WTC11 (cell line): ENCODE measurements around the gene UBE2D2. TPM values are rescaled to one million over a fixed set of nuclear protein-coding genes. Genes with fewer than 3 reads are reported as not detected.
"Not testable (repeated sequence)": the region's sequence is repeated elsewhere in the genome, so short reads cannot be mapped to it uniquely, and the experiment has no call there.

Experiments used
- ATAC-seq: fragments of 200-7000 bp; cut with Tn5 transposase; 2 replicates; pipeline ENCODE4 v1.10.0; 2021; ENCODE audit warnings: mild to moderate bottlenecking, moderate library complexity
- CTCF ChIA-PET: fragments of 300-600 bp; sonication (Branson Sonifier 250); formaldehyde crosslinking; loops from one replicate; lab custom pipeline; 2021; ENCODE audit warnings: antibody characterized with exemption; lab: Charles Lee
- POLR2A ChIA-PET: fragments of 350-600 bp; sonication (Branson Sonifier 250); formaldehyde crosslinking; loops from one replicate; lab custom pipeline; 2021; ENCODE audit warnings: antibody characterized with exemption; lab: Charles Lee
- DNase-seq: peaks from one replicate; pipeline ENCODE4 v3.0.0; 2021; ENCODE audit warnings: low spot score
- H3K27ac Mint-ChIP-seq: 2 replicates; pipeline ENCODE4 v1.8.0; 2021; ENCODE audit warnings: mixed read lengths
- H3K27me3 Mint-ChIP-seq: 2 replicates; pipeline ENCODE4 v1.8.0; 2021; ENCODE audit warnings: low read depth, mild to moderate bottlenecking, moderate library complexity, mixed read lengths
- H3K36me3 Mint-ChIP-seq: 2 replicates; pipeline ENCODE4 v1.8.0; 2021; ENCODE audit warnings: mixed read lengths
- H3K4me1 Mint-ChIP-seq: 2 replicates; pipeline ENCODE4 v1.8.0; 2022; ENCODE audit warnings: mixed read lengths
- H3K4me3 Mint-ChIP-seq: 2 replicates; pipeline ENCODE4 v1.8.0; 2021; ENCODE audit warnings: mild to moderate bottlenecking, moderate library complexity, mixed read lengths
- H3K9me3 Mint-ChIP-seq: 2 replicates; pipeline ENCODE4 v1.8.0; 2021; ENCODE audit warnings: mixed read lengths
- ATF1 ChIP-seq: sonication (generic); formaldehyde crosslinking; IDR thresholded peaks from 2 replicates; pipeline ENCODE4 v1.8.1; 2023; ENCODE audit warnings: mild to moderate bottlenecking, moderate library complexity, missing genetic modification reagents
- CREB1 ChIP-seq: sonication (generic); formaldehyde crosslinking; IDR thresholded peaks from 2 replicates; pipeline ENCODE4 v1.8.0; 2023; ENCODE audit warnings: mild to moderate bottlenecking, missing genetic modification reagents
- GTF2I ChIP-seq: fragments of 250-450 bp; sonication (Bioruptor Pico); conservative IDR thresholded peaks from 2 replicates; pipeline ENCODE4 v1.4.0; 2021; ENCODE audit warnings: mild to moderate bottlenecking
- JUN ChIP-seq: sonication (generic); formaldehyde crosslinking; IDR thresholded peaks from 2 replicates; pipeline ENCODE4 v1.8.0; 2023; ENCODE audit warnings: mild to moderate bottlenecking, missing genetic modification reagents
- NFATC4 ChIP-seq: fragments of 250-450 bp; sonication (Bioruptor Pico); IDR thresholded peaks from 2 replicates; pipeline ENCODE4 v1.9.0; 2021; ENCODE audit warnings: mild to moderate bottlenecking
- NR1H2 ChIP-seq: sonication (generic); formaldehyde crosslinking; IDR thresholded peaks from 2 replicates; pipeline ENCODE4 v1.9.0; 2021; ENCODE audit warnings: mild to moderate bottlenecking, moderate library complexity, missing genetic modification reagents
- OVOL2 ChIP-seq: fragments of 250-450 bp; sonication (Bioruptor Pico); IDR thresholded peaks from 2 replicates; pipeline ENCODE4 v1.9.0; 2021; ENCODE audit warnings: mild to moderate bottlenecking, borderline replicate concordance
- SMAD3 ChIP-seq: sonication (generic); formaldehyde crosslinking; IDR thresholded peaks from 2 replicates; pipeline ENCODE4 v1.8.0; 2022; ENCODE audit warnings: missing genetic modification reagents, mild to moderate bottlenecking, borderline replicate concordance
- TEAD4 ChIP-seq: sonication (generic); formaldehyde crosslinking; IDR thresholded peaks from 2 replicates; pipeline ENCODE4 v1.8.0; 2022; ENCODE audit warnings: mild to moderate bottlenecking, missing genetic modification reagents
- TP53 ChIP-seq: sonication (generic); formaldehyde crosslinking; IDR thresholded peaks from 2 replicates; pipeline ENCODE4 v1.8.1; 2023; ENCODE audit warnings: mild to moderate bottlenecking, missing genetic modification reagents
- ZBTB21 ChIP-seq: sonication (generic); formaldehyde crosslinking; IDR thresholded peaks from 2 replicates; pipeline ENCODE4 v1.8.1; 2023; ENCODE audit warnings: mild to moderate bottlenecking, missing genetic modification reagents, borderline replicate concordance
- ZNF121 ChIP-seq: sonication (generic); formaldehyde crosslinking; IDR thresholded peaks from 2 replicates; pipeline ENCODE4 v1.8.0; 2023; ENCODE audit warnings: missing genetic modification reagents
- ZNF416 ChIP-seq: fragments of 250-450 bp; sonication (Bioruptor Pico); IDR thresholded peaks from 2 replicates; pipeline ENCODE4 v1.9.0; 2021; ENCODE audit warnings: mild to moderate bottlenecking, inconsistent platforms
- total RNA-seq: library from RNA; stranded (reverse); gene quantifications from 3 replicates; pipeline ENCODE4 v1.2.3, GENCODE V29; 2021
- TF ChIP-seq, protein P1 (sequence below): sonication (generic); formaldehyde crosslinking; IDR thresholded peaks from 2 replicates; pipeline ENCODE4 v1.8.0; 2023; ENCODE audit warnings: missing genetic modification reagents
- TF ChIP-seq, protein P2 (sequence below): sonication (generic); formaldehyde crosslinking; IDR thresholded peaks from 2 replicates; pipeline ENCODE4 v1.8.0; 2022; ENCODE audit warnings: mild to moderate bottlenecking, missing genetic modification reagents
- TF ChIP-seq, protein P3 (sequence below): fragments of 250-450 bp; sonication (Bioruptor Pico); conservative IDR thresholded peaks from 2 replicates; pipeline ENCODE4 v1.9.0; 2021; ENCODE audit warnings: mild to moderate bottlenecking
- TF ChIP-seq, protein P4 (sequence below): sonication (generic); formaldehyde crosslinking; IDR thresholded peaks from 2 replicates; pipeline ENCODE4 v1.8.1; 2023; ENCODE audit warnings: mild to moderate bottlenecking, moderate library complexity, missing genetic modification reagents
- TF ChIP-seq, protein P5 (sequence below): sonication (generic); formaldehyde crosslinking; IDR thresholded peaks from 2 replicates; pipeline ENCODE4 v1.8.1; 2022; ENCODE audit warnings: missing genetic modification reagents, borderline replicate concordance
- TF ChIP-seq, protein P6 (sequence below): sonication (generic); formaldehyde crosslinking; IDR thresholded peaks from 2 replicates; pipeline ENCODE4 v1.8.0; 2022; ENCODE audit warnings: mild to moderate bottlenecking, missing genetic modification reagents
- TF ChIP-seq, protein P7 (sequence below): sonication (generic); formaldehyde crosslinking; IDR thresholded peaks from 2 replicates; pipeline ENCODE4 v1.8.1; 2022; ENCODE audit warnings: low read depth, mild to moderate bottlenecking, moderate library complexity, missing genetic modification reagents, borderline replicate concordance

The UBE2D2 gene
- total RNA-seq, 1 experiment from 2014 or later: 183 TPM

DNA sequence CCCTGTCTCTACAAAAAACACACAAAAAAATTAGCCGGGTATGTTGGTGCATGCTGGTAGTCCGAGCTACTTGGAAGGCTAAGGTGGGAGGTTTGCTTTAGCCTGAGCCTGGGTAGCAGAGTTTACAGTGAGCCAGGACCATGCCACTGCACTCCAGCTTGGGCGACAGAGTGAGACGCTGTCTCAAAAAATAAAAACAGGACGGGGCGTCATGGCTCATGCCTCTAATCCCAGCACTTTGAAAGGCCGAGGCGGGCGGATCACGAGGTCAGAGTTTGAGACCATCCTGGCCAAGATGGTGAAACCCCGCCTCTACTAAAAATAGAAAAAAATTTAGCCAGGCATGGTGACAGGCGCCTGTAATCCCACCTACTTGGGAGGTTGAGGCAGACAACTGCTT lies 40.3 kb downstream of the UBE2D2 start:
- no peaks in the 10 kb centered on the region for H3K27me3 Mint-ChIP-seq
- no peaks in the 10 kb centered on the region for H3K9me3 Mint-ChIP-seq
- ChIA-PET CTCF (no interaction called here), POLR2A (no interaction called here)
- no peak overlapping the region for H3K4me3 Mint-ChIP-seq
- H3K4me1 Mint-ChIP-seq: no peaks in the 10 kb centered on the region
- ATAC-seq: no peak
- peaks cover 27% of the 10 kb centered on the region for H3K36me3 Mint-ChIP-seq
- no peak overlapping the region; the same call in 1 of the 2 replicates for H3K27ac Mint-ChIP-seq
- TF ChIP-seq CREB1 (CRISPR knock-in tag) (no peak), NFATC4 (CRISPR knock-in tag) (no peak), NR1H2 (no peak), JUN (no peak)
- TF ChIP-seq, protein P1, sequence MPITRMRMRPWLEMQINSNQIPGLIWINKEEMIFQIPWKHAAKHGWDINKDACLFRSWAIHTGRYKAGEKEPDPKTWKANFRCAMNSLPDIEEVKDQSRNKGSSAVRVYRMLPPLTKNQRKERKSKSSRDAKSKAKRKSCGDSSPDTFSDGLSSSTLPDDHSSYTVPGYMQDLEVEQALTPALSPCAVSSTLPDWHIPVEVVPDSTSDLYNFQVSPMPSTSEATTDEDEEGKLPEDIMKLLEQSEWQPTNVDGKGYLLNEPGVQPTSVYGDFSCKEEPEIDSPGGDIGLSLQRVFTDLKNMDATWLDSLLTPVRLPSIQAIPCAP: no peak
- no peak for DNase-seq

DNA sequence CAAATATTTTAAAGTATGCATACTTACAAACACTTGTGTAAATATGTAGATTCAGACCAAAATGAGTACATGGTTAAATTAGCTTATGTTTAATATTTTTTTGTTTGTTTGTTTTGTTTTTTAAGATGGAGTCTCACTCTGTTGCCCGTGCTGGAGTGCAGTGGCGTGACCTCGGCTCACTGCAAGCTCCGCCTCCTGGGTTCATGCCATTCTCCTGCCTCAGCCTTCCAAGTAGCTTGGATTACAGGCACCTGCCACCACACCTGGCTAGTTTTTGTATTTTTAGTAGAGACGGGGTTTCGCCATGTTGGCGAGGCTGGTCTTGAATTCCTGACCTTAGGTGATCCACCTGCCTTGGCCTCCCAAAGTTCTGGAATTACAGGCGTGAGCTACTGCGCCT lies 40.8 kb downstream of the UBE2D2 start:
- POLR2A ChIA-PET, H3K27ac Mint-ChIP-seq, CTCF ChIA-PET, H3K4me1 Mint-ChIP-seq, ATAC-seq, DNase-seq, H3K27me3 Mint-ChIP-seq, H3K4me3 Mint-ChIP-seq, H3K9me3 Mint-ChIP-seq: not testable (repeated sequence)
- H3K36me3 Mint-ChIP-seq: peaks cover 27% of the 10 kb centered on the region

DNA sequence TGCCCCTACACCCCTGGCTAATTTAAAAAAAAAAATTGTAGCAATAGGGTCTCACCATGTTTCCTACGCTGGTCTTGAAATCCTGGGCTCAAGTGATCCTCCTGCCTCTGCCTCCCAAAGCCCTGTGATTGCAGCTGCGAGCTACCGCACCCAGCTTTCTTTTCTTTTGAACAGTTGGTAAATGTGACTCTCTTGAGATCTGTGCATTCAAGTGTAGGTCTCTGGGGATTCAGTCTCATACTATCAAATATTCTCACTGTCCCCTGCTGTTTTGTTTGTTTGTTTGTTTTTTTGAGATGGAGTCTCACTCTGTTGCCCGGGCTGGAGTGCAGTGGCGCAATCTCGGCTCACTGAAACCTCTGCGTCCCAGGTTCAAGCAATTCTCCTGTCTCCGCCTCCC lies 44.7 kb downstream of the UBE2D2 start:
- ChIA-PET CTCF (interaction anchor here (0.6 to 1.9 kb wide), 3 partner anchors 31 to 266 kb away, joined by 3 to 5 read pairs (median 4); no protein-coding TSS in a partner anchor), POLR2A (no interaction called here)
- TF ChIP-seq TEAD4 (no peak), OVOL2 (no peak), GTF2I (CRISPR knock-in tag) (no peak), ATF1 (CRISPR knock-in tag) (no peak), JUN (no peak)
- TF ChIP-seq, protein P2, sequence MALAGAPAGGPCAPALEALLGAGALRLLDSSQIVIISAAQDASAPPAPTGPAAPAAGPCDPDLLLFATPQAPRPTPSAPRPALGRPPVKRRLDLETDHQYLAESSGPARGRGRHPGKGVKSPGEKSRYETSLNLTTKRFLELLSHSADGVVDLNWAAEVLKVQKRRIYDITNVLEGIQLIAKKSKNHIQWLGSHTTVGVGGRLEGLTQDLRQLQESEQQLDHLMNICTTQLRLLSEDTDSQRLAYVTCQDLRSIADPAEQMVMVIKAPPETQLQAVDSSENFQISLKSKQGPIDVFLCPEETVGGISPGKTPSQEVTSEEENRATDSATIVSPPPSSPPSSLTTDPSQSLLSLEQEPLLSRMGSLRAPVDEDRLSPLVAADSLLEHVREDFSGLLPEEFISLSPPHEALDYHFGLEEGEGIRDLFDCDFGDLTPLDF (CRISPR knock-in tag): no peak
- TF ChIP-seq, protein P3, sequence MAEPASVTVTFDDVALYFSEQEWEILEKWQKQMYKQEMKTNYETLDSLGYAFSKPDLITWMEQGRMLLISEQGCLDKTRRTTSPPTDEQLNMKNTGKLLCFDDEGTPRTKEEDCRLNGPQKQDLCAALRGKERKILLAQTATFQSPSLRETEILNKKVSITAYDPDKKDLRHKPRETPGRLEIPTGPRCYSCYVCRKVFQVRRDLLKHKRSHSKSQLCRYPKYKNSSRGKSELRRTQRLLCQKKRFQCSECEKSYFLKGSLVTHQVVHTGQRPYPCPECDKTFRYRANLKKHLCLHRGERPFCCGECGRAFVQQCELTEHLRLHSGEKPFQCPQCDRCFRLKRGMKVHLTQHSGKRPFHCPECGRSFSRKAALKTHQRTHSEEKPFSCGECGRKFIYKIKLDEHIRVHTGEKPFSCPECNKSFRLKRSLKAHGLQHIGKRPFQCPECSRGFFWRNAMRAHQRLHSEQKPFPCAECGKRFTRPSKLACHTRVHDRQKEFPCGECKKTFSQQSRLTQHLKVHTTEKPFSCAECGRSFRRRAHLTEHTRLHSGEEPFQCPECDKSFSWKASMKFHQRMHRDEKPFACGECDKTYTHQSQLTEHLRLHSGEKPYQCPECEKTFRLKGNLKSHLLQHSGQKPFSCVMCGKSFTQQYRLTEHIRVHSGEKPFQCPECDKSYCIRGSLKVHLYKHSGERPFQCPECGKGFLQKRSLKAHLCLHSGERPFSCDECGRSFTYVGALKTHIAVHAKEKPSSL (CRISPR knock-in tag): no peak
- Mint-ChIP-seq H3K36me3 (peaks cover 21% of the 10 kb centered on the region), H3K27me3 (no peaks in the 10 kb centered on the region), H3K4me3 (no peak overlapping the region), H3K27ac (peak overlapping the region; percentile 91), H3K9me3 (no peaks in the 10 kb centered on the region), H3K4me1 (peaks cover 3% of the 10 kb centered on the region)
- DNase-seq (no peak), ATAC-seq (no peak)

DNA sequence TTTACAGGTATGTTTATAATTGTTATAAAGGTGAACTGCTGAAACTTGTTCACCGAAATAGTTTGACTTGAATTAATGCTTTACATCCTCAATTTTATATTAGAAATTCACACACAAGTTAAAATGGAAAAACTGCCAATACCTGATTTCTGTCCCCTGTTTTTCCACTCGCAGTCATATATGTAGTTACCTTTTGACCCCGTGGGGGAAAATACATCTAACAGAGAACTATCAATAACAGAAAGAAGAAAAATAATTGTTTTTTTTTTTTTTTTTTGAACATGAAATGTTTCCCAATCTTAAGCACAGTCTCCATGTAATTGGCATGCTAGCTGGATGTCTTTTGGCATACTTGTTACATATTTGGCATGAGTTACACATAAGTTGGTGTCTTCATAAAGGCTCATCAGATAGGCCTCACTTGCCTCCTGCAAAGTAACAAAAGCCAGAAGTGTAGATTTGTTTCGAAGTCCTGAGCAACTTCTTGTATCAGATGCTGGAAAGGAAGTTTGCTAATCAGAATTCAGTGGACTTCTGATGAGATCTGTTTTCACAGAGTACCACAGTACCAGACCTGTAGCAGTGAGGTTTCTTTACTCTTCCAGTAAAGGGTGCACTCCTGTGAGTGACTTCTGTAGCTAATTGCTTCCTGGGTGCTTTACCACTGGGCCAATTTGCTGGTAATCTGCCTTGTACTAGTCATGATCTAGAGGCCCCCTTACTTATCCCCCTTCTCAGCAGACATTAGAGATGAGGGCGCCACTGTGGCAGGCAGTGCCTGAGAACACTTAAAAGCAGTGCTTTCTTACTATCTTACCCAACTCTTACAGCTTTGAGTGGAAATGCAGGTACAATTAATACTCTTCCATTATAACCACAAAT lies 50.8 kb downstream of the UBE2D2 start:
- ChIA-PET CTCF (interaction anchor here (0.7 to 2.2 kb wide), 5 partner anchors 16 to 51 kb away, joined by 3 to 10 read pairs (median 3); partner anchors contain the start of gene UBE2D2), POLR2A (no interaction called here)
- peaks cover 24% of the 10 kb centered on the region for H3K36me3 Mint-ChIP-seq
- H3K4me1 Mint-ChIP-seq: peaks cover 3% of the 10 kb centered on the region
- ATAC-seq (no peak), DNase-seq (no peak)
- no peak overlapping the region for H3K4me3 Mint-ChIP-seq
- H3K9me3 Mint-ChIP-seq: no peaks in the 10 kb centered on the region
- no peaks in the 10 kb centered on the region for H3K27me3 Mint-ChIP-seq
- H3K27ac Mint-ChIP-seq: peak overlapping the region; percentile 70
- TF ChIP-seq, protein P4, sequence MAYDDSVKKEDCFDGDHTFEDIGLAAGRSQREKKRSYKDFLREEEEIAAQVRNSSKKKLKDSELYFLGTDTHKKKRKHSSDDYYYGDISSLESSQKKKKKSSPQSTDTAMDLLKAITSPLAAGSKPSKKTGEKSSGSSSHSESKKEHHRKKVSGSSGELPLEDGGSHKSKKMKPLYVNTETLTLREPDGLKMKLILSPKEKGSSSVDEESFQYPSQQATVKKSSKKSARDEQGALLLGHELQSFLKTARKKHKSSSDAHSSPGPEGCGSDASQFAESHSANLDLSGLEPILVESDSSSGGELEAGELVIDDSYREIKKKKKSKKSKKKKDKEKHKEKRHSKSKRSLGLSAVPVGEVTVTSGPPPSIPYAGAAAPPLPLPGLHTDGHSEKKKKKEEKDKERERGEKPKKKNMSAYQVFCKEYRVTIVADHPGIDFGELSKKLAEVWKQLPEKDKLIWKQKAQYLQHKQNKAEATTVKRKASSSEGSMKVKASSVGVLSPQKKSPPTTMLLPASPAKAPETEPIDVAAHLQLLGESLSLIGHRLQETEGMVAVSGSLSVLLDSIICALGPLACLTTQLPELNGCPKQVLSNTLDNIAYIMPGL (CRISPR knock-in tag): no peak
- TF ChIP-seq ZBTB21 (no peak), ZNF416 (CRISPR knock-in tag) (no peak), TP53 (CRISPR knock-in tag) (no peak), ZNF121 (CRISPR knock-in tag) (no peak), SMAD3 (no peak)
- TF ChIP-seq, protein P5, sequence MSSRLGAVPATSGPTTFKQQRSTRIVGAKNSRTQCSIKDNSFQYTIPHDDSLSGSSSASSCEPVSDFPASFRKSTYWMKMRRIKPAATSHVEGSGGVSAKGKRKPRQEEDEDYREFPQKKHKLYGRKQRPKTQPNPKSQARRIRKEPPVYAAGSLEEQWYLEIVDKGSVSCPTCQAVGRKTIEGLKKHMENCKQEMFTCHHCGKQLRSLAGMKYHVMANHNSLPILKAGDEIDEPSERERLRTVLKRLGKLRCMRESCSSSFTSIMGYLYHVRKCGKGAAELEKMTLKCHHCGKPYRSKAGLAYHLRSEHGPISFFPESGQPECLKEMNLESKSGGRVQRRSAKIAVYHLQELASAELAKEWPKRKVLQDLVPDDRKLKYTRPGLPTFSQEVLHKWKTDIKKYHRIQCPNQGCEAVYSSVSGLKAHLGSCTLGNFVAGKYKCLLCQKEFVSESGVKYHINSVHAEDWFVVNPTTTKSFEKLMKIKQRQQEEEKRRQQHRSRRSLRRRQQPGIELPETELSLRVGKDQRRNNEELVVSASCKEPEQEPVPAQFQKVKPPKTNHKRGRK (CRISPR knock-in tag): no peak
- TF ChIP-seq, protein P6, sequence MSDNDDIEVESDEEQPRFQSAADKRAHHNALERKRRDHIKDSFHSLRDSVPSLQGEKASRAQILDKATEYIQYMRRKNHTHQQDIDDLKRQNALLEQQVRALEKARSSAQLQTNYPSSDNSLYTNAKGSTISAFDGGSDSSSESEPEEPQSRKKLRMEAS: no peak
- TF ChIP-seq, protein P7, sequence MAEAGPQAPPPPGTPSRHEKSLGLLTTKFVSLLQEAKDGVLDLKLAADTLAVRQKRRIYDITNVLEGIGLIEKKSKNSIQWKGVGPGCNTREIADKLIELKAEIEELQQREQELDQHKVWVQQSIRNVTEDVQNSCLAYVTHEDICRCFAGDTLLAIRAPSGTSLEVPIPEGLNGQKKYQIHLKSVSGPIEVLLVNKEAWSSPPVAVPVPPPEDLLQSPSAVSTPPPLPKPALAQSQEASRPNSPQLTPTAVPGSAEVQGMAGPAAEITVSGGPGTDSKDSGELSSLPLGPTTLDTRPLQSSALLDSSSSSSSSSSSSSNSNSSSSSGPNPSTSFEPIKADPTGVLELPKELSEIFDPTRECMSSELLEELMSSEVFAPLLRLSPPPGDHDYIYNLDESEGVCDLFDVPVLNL (CRISPR knock-in tag): no peak
